H9 (cell line): ENCODE measurements around the gene TPX2. TPM values are rescaled to one million over a fixed set of nuclear protein-coding genes. Genes with fewer than 3 reads are reported as not detected.
A peak's percentile ranks its signal among the peaks of the same experiment; 100 is the strongest.

Experiments
- DNase-seq: peaks from one replicate; pipeline ENCODE4 v3.0.0-alpha.2; 2017
- H2AFZ ChIP-seq: one replicate; pipeline ENCODE4 v1.6.1; 2013; ENCODE audit warnings: mild to moderate bottlenecking, low read length, control low read depth, moderate library complexity
- H2AK5ac ChIP-seq: 2 replicates; pipeline ENCODE4 v1.6.1; 2013; ENCODE audit warnings: low read length, control low read depth, mixed read lengths; ENCODE audit not compliant: insufficient read length
- H2BK120ac ChIP-seq: one replicate; pipeline ENCODE4 v1.6.1; 2013; ENCODE audit warnings: low read depth, mild to moderate bottlenecking, low read length, control low read depth, inconsistent platforms; ENCODE audit not compliant: poor library complexity, severe bottlenecking
- H2BK12ac ChIP-seq: 2 replicates; pipeline ENCODE4 v1.6.1; 2013; ENCODE audit warnings: low read length, control low read depth, mixed read lengths, low read depth; ENCODE audit not compliant: insufficient read length
- H2BK15ac ChIP-seq: 2 replicates; pipeline ENCODE4 v1.6.1; 2013; ENCODE audit warnings: low read depth, low read length, control low read depth
- H2BK20ac ChIP-seq: one replicate; pipeline ENCODE4 v1.6.1; 2013; ENCODE audit warnings: low read depth, mild to moderate bottlenecking, low read length, control low read depth, inconsistent platforms; ENCODE audit not compliant: poor library complexity, severe bottlenecking
- H2BK5ac ChIP-seq: 2 replicates; pipeline ENCODE4 v1.6.1; 2013; ENCODE audit warnings: low read length, control low read depth, mixed read lengths; ENCODE audit not compliant: insufficient read length
- H3K14ac ChIP-seq: 2 replicates; pipeline ENCODE4 v1.6.1; 2013; ENCODE audit warnings: low read length, control low read depth; ENCODE audit not compliant: insufficient read depth
- H3K18ac ChIP-seq: 2 replicates; pipeline ENCODE4 v1.6.1; 2013; ENCODE audit warnings: low read depth, mild to moderate bottlenecking, mixed read lengths, low read length, control low read depth; ENCODE audit not compliant: insufficient read length
- H3K23ac ChIP-seq: 2 replicates; pipeline ENCODE4 v1.6.1; 2013; ENCODE audit warnings: low read length, control low read depth, mixed read lengths, low read depth; ENCODE audit not compliant: insufficient read length
- H3K23me2 ChIP-seq: 2 replicates; pipeline ENCODE4 v1.6.1; 2013; ENCODE audit warnings: low read depth, mild to moderate bottlenecking, mixed read lengths, low read length, control low read depth; ENCODE audit not compliant: insufficient read length, poor library complexity, severe bottlenecking
- H3K27ac ChIP-seq: 2 replicates; pipeline ENCODE4 v1.5.1; 2013; ENCODE audit warnings: low read length, control low read depth, mixed read lengths, low read depth; ENCODE audit not compliant: insufficient read length
- H3K27me3 ChIP-seq: 2 replicates; pipeline ENCODE4 v1.6.1; 2013; ENCODE audit warnings: low read length, control low read depth, inconsistent platforms; ENCODE audit not compliant: insufficient read depth
- H3K4ac ChIP-seq: 2 replicates; pipeline ENCODE4 v1.6.1; 2013; ENCODE audit warnings: low read depth, mild to moderate bottlenecking, control low read depth, inconsistent platforms, low read length, moderate library complexity
- H3K4me1 ChIP-seq: 2 replicates; pipeline ENCODE4 v1.6.1; 2013; ENCODE audit warnings: low read length, control low read depth, inconsistent platforms; ENCODE audit not compliant: insufficient read depth
- H3K4me2 ChIP-seq: 2 replicates; pipeline ENCODE4 v1.6.1; 2013; ENCODE audit warnings: low read length, control low read depth, mixed read lengths; ENCODE audit not compliant: insufficient read length, insufficient read depth
- H3K56ac ChIP-seq: 2 replicates; pipeline ENCODE4 v1.6.1; 2013; ENCODE audit warnings: low read depth, mild to moderate bottlenecking, mixed read lengths, low read length, control low read depth; ENCODE audit not compliant: insufficient read length
- H3K79me1 ChIP-seq: 2 replicates; pipeline ENCODE4 v1.6.1; 2013; ENCODE audit warnings: low read depth, mild to moderate bottlenecking, moderate library complexity, low read length, control low read depth, inconsistent platforms; ENCODE audit not compliant: insufficient read depth, poor library complexity, severe bottlenecking
- H3K79me2 ChIP-seq: 2 replicates; pipeline ENCODE4 v1.6.1; 2013; ENCODE audit warnings: low read length, control low read depth, inconsistent platforms; ENCODE audit not compliant: insufficient read depth
- H3K9ac ChIP-seq: 2 replicates; pipeline ENCODE4 v1.6.1; 2013; ENCODE audit warnings: low read length, control low read depth, mixed read lengths; ENCODE audit not compliant: insufficient read length; ENCODE audit errors: extremely low read depth
- H3K9me3 ChIP-seq: one replicate; pipeline ENCODE4 v1.6.1; 2013; ENCODE audit warnings: low read depth, low read length, inconsistent platforms; ENCODE audit not compliant: control insufficient read depth
- H3T11ph ChIP-seq: one replicate; pipeline ENCODE4 v1.6.1; 2013; ENCODE audit warnings: mild to moderate bottlenecking, low read length, control low read depth, inconsistent platforms
- H4K20me1 ChIP-seq: one replicate; pipeline ENCODE4 v1.6.1; 2013; ENCODE audit not compliant: control insufficient read depth, insufficient read length, insufficient read depth
- H4K5ac ChIP-seq: 2 replicates; pipeline ENCODE4 v1.6.1; 2013; ENCODE audit warnings: low read depth, mild to moderate bottlenecking, mixed read lengths, low read length, control low read depth; ENCODE audit not compliant: insufficient read length
- H4K8ac ChIP-seq: replicated peaks from 2 replicates; pipeline ENCODE4 v1.6.1; 2013; ENCODE audit warnings: low read length, control low read depth, mixed read lengths, low read depth; ENCODE audit not compliant: insufficient read length
- H4K91ac ChIP-seq: 2 replicates; pipeline ENCODE4 v1.6.1; 2013; ENCODE audit warnings: low read depth, mild to moderate bottlenecking, moderate library complexity, mixed read lengths, low read length, control low read depth; ENCODE audit not compliant: insufficient read length
- H3K27ac Mint-ChIP-seq, 3 experiments: 2 replicates in 2 of 3; 3 replicates in 1 of 3; pipeline ENCODE4 v1.8.0; 2020 to 2021; ENCODE audit warnings: mixed read lengths in 3 of 3, mild to moderate bottlenecking in 1 of 3, moderate library complexity in 1 of 3
- H3K27me3 Mint-ChIP-seq: 2 replicates; pipeline ENCODE4 v1.8.0; 2021; ENCODE audit warnings: low read depth, mild to moderate bottlenecking, moderate library complexity, mixed read lengths
- H3K36me3 Mint-ChIP-seq, 3 experiments: 2 replicates in 2 of 3; 3 replicates in 1 of 3; pipeline ENCODE4 v1.8.0; 2020 to 2021; ENCODE audit warnings: low read depth in 3 of 3, mixed read lengths in 3 of 3; ENCODE audit not compliant: insufficient read depth in 1 of 3
- H3K4me1 Mint-ChIP-seq, 2 experiments: 2 replicates each; pipeline ENCODE4 v1.8.0; 2020; ENCODE audit warnings: mixed read lengths in 2 of 2
- H3K4me3 Mint-ChIP-seq, 2 experiments: 2 replicates in 1 of 2; 3 replicates in 1 of 2; pipeline ENCODE4 v1.8.0; 2020 to 2021; ENCODE audit warnings: mild to moderate bottlenecking in 2 of 2, mixed read lengths in 2 of 2, moderate library complexity in 1 of 2
- H3K9me3 Mint-ChIP-seq, 2 experiments: 2 replicates in 1 of 2; 3 replicates in 1 of 2; pipeline ENCODE4 v1.8.0; 2020; ENCODE audit warnings: mild to moderate bottlenecking in 2 of 2, mixed read lengths in 2 of 2, moderate library complexity in 1 of 2
- WGBS: extraction: QIAGEN DNeasy Blood & Tissue Kit; methylation state at CpG from one replicate; pipeline ENCODE4 v1.1.7; 2013; ENCODE audit warnings: missing lambda C conversion rate, low lambda C conversion rate, mixed read lengths; ENCODE audit not compliant: insufficient read length; ENCODE audit errors: extremely low coverage; 5-methylcytosine and 5-hydroxymethylcytosine counted together
- total RNA-seq: library from RNA; stranded (reverse); gene quantifications from 2 replicates; pipeline ENCODE4 v1.2.1, GENCODE V29; 2021
- TF ChIP-seq, protein P1 (sequence below): fragments of 200-600 bp; sonication (generic); conservative IDR thresholded peaks from 3 replicates; pipeline ENCODE4 v1.8.0; 2021; ENCODE audit warnings: antibody characterized with exemption, mild to moderate bottlenecking

TPX2 gene
- total RNA-seq, 1 experiment from 2014 or later: 161 TPM

GRCh38 chr20:31710423-31711108, 28.5 kb upstream of the TPX2 start:
- peaks cover 3 to 62% (median 35%) of the 10 kb centered on the region in 3 experiments; a peak in 6 of 7 replicates for H3K36me3 Mint-ChIP-seq

More at GRCh38 chr20:31710423-31711108, 28.5 kb upstream of the TPX2 start:
- Histone ChIP-seq H3K27me3 (no peaks in the 10 kb centered on the region), H4K8ac (no peak overlapping the region), H2BK15ac (no peak overlapping the region), H3K4ac (no peak overlapping the region), H3K23ac (no peak overlapping the region), H3K4me2 (no peak overlapping the region), H3K9me3 (no peaks in the 10 kb centered on the region), H4K91ac (no peak overlapping the region), H3K18ac (no peak overlapping the region), H2BK5ac (no peak overlapping the region), H2AFZ (no peak overlapping the region), H2AK5ac (no peak overlapping the region), H2BK20ac (no peak overlapping the region), H3K9ac (no peak overlapping the region), H3T11ph (no peak overlapping the region), H2BK120ac (no peak overlapping the region), H4K5ac (no peak overlapping the region), H3K79me2 (peaks cover 2% of the 10 kb centered on the region; the same call in 1 of the 2 replicates), H3K14ac (no peak overlapping the region), H3K4me1 (peaks cover 15% of the 10 kb centered on the region), H3K79me1 (no peaks in the 10 kb centered on the region), H3K27ac (no peak overlapping the region), H2BK12ac (no peak overlapping the region), H3K56ac (no peak overlapping the region), H4K20me1 (no peaks in the 10 kb centered on the region), H3K23me2 (no peaks in the 10 kb centered on the region)
- TF ChIP-seq, protein P1, sequence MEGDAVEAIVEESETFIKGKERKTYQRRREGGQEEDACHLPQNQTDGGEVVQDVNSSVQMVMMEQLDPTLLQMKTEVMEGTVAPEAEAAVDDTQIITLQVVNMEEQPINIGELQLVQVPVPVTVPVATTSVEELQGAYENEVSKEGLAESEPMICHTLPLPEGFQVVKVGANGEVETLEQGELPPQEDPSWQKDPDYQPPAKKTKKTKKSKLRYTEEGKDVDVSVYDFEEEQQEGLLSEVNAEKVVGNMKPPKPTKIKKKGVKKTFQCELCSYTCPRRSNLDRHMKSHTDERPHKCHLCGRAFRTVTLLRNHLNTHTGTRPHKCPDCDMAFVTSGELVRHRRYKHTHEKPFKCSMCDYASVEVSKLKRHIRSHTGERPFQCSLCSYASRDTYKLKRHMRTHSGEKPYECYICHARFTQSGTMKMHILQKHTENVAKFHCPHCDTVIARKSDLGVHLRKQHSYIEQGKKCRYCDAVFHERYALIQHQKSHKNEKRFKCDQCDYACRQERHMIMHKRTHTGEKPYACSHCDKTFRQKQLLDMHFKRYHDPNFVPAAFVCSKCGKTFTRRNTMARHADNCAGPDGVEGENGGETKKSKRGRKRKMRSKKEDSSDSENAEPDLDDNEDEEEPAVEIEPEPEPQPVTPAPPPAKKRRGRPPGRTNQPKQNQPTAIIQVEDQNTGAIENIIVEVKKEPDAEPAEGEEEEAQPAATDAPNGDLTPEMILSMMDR: no peak
- H3K9me3 Mint-ChIP-seq: no peaks in the 10 kb centered on the region
- no peak overlapping the region for H3K4me3 Mint-ChIP-seq
- no peak for DNase-seq
- H3K4me1 Mint-ChIP-seq: peaks cover 60 to 66% of the 10 kb centered on the region in 2 experiments
- WGBS: no CpG with 5 or more reads among the region's 5 CpGs
- no peaks in the 10 kb centered on the region for H3K27me3 Mint-ChIP-seq
- peak overlapping the region in 1 of 3 experiments; percentile 48; a peak in 2 of 7 replicates for H3K27ac Mint-ChIP-seq
